WTC11 (cell line): Measurements from ENCODE around the gene TINAG.

Experiments used
- CREB1 ChIP-seq: sonication (generic); formaldehyde crosslinking; IDR thresholded peaks from 2 replicates; pipeline ENCODE4 v1.8.0; 2023; ENCODE audit warnings: mild to moderate bottlenecking, missing genetic modification reagents
- CTCF ChIP-seq: fragments of 200-600 bp; IDR thresholded peaks from 2 replicates; pipeline ENCODE4 v1.8.0; 2022; ENCODE audit warnings: antibody characterized with exemption
- ETV6 ChIP-seq: sonication (generic); formaldehyde crosslinking; IDR thresholded peaks from 2 replicates; pipeline ENCODE4 v1.8.1; 2022; ENCODE audit warnings: mild to moderate bottlenecking, missing genetic modification reagents
- HMGA2 ChIP-seq: fragments of 250-450 bp; sonication (Bioruptor Pico); IDR thresholded peaks from 2 replicates; pipeline ENCODE4 v1.4.0; 2021; ENCODE audit warnings: mild to moderate bottlenecking, moderate library complexity
- JUN ChIP-seq: sonication (generic); formaldehyde crosslinking; IDR thresholded peaks from 2 replicates; pipeline ENCODE4 v1.8.0; 2023; ENCODE audit warnings: mild to moderate bottlenecking, missing genetic modification reagents
- NFATC4 ChIP-seq: fragments of 250-450 bp; sonication (Bioruptor Pico); IDR thresholded peaks from 2 replicates; pipeline ENCODE4 v1.9.0; 2021; ENCODE audit warnings: mild to moderate bottlenecking
- RELA ChIP-seq: sonication (generic); formaldehyde crosslinking; IDR thresholded peaks from 2 replicates; pipeline ENCODE4 v1.8.1; 2022; ENCODE audit warnings: missing genetic modification reagents, mild to moderate bottlenecking, borderline replicate concordance
- SMAD3 ChIP-seq: sonication (generic); formaldehyde crosslinking; IDR thresholded peaks from 2 replicates; pipeline ENCODE4 v1.8.0; 2022; ENCODE audit warnings: missing genetic modification reagents, mild to moderate bottlenecking, borderline replicate concordance
- TF ChIP-seq, protein P1 (sequence below): sonication (generic); formaldehyde crosslinking; IDR thresholded peaks from 2 replicates; pipeline ENCODE4 v1.8.1; 2023; ENCODE audit warnings: mild to moderate bottlenecking, moderate library complexity, missing genetic modification reagents
- TF ChIP-seq, protein P2 (sequence below): fragments of 250-450 bp; sonication (Bioruptor Pico); IDR thresholded peaks from 2 replicates; pipeline ENCODE4 v1.8.0; 2021; ENCODE audit warnings: mild to moderate bottlenecking

- TF ChIP-seq SMAD3 = no peak
- no peak for TF ChIP-seq ETV6 (CRISPR knock-in tag)
- TF ChIP-seq, protein P1, sequence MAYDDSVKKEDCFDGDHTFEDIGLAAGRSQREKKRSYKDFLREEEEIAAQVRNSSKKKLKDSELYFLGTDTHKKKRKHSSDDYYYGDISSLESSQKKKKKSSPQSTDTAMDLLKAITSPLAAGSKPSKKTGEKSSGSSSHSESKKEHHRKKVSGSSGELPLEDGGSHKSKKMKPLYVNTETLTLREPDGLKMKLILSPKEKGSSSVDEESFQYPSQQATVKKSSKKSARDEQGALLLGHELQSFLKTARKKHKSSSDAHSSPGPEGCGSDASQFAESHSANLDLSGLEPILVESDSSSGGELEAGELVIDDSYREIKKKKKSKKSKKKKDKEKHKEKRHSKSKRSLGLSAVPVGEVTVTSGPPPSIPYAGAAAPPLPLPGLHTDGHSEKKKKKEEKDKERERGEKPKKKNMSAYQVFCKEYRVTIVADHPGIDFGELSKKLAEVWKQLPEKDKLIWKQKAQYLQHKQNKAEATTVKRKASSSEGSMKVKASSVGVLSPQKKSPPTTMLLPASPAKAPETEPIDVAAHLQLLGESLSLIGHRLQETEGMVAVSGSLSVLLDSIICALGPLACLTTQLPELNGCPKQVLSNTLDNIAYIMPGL (CRISPR knock-in tag) = no peak
- no peak for TF ChIP-seq NFATC4
- TF ChIP-seq CTCF = no peak
- no peak for TF ChIP-seq JUN (CRISPR knock-in tag)
- TF ChIP-seq, protein P2, sequence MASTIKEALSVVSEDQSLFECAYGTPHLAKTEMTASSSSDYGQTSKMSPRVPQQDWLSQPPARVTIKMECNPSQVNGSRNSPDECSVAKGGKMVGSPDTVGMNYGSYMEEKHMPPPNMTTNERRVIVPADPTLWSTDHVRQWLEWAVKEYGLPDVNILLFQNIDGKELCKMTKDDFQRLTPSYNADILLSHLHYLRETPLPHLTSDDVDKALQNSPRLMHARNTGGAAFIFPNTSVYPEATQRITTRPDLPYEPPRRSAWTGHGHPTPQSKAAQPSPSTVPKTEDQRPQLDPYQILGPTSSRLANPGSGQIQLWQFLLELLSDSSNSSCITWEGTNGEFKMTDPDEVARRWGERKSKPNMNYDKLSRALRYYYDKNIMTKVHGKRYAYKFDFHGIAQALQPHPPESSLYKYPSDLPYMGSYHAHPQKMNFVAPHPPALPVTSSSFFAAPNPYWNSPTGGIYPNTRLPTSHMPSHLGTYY (CRISPR knock-in tag) = no peak
- no peak for TF ChIP-seq CREB1 (CRISPR knock-in tag)
- no peak for TF ChIP-seq HMGA2 (CRISPR knock-in tag)
- no peak for TF ChIP-seq RELA
These were observed 710 bp downstream of the TINAG start for GRCh38 chr6:54308986-54309315.
